Endodermal cell (in vitro differentiated cells): ENCODE data around the gene ZP4. TPM values are rescaled to one million over a fixed set of nuclear protein-coding genes. Genes with fewer than 3 reads are reported as not detected.

Source experiments
- DNase-seq: peaks from one replicate; pipeline ENCODE4 v3.0.0-alpha.2; 2017
- H3K27ac ChIP-seq: 2 replicates; pipeline ENCODE4 v1.5.1; 2013; ENCODE audit warnings: mild to moderate bottlenecking, low read depth, low read length, moderate library complexity
- H3K27me3 ChIP-seq: 2 replicates; pipeline ENCODE4 v1.6.1; 2013; ENCODE audit warnings: mild to moderate bottlenecking, low read length, moderate library complexity; ENCODE audit not compliant: insufficient read depth, control insufficient read depth, poor library complexity, severe bottlenecking
- H3K36me3 ChIP-seq: 2 replicates; pipeline ENCODE4 v1.7.0; 2013; ENCODE audit warnings: mild to moderate bottlenecking, low read length, moderate library complexity; ENCODE audit not compliant: control insufficient read depth, insufficient read depth
- H3K4me1 ChIP-seq: one replicate; pipeline ENCODE4 v1.7.0; 2013; ENCODE audit warnings: low read length; ENCODE audit not compliant: control insufficient read depth, insufficient read depth
- H3K4me3 ChIP-seq: 2 replicates; pipeline ENCODE4 v1.5.1; 2013; ENCODE audit warnings: mild to moderate bottlenecking, low read length, moderate library complexity
- H3K9ac ChIP-seq: 2 replicates; pipeline ENCODE4 v1.6.1; 2013; ENCODE audit warnings: mild to moderate bottlenecking, low read length, moderate library complexity; ENCODE audit not compliant: poor library complexity, severe bottlenecking; ENCODE audit errors: extremely low read depth
- H3K9me3 ChIP-seq: 2 replicates; pipeline ENCODE4 v1.6.1; 2013; ENCODE audit warnings: mild to moderate bottlenecking, low read length, moderate library complexity; ENCODE audit not compliant: control insufficient read depth
- H3K27ac Mint-ChIP-seq: 2 replicates; pipeline ENCODE4 v1.8.0; 2020; ENCODE audit warnings: mixed read lengths
- H3K27me3 Mint-ChIP-seq: 2 replicates; pipeline ENCODE4 v1.8.0; 2021; ENCODE audit warnings: mild to moderate bottlenecking, mixed read lengths; ENCODE audit not compliant: insufficient read depth
- H3K36me3 Mint-ChIP-seq: 2 replicates; pipeline ENCODE4 v1.8.0; 2020; ENCODE audit warnings: low read depth, mixed read lengths
- H3K4me1 Mint-ChIP-seq: 2 replicates; pipeline ENCODE4 v1.8.0; 2020; ENCODE audit warnings: mixed read lengths
- H3K4me3 Mint-ChIP-seq: 2 replicates; pipeline ENCODE4 v1.8.0; 2020; ENCODE audit warnings: mild to moderate bottlenecking, moderate library complexity, mixed read lengths
- H3K9me3 Mint-ChIP-seq: 2 replicates; pipeline ENCODE4 v1.8.0; 2020; ENCODE audit warnings: mild to moderate bottlenecking, mixed read lengths
- WGBS, 2 experiments: methylation state at CpG; one replicate each; pipeline versions ENCODE4 v1.1.5 to v1.1.7; 2013; ENCODE audit warnings: missing lambda C conversion rate in 2 of 2, mixed read lengths in 1 of 2; ENCODE audit not compliant: insufficient coverage in 1 of 2, insufficient read length in 1 of 2; 5-methylcytosine and 5-hydroxymethylcytosine counted together
- total RNA-seq, 2 donors: library from RNA; stranded (reverse); fragmentation: NEBNext Ultra II Directional in 1 of 2; extraction: Animal tissue kit (Norgen Biotek cat#: 25700) in 1 of 2; gene quantifications; 2 replicates in 1 of 2; 3 replicates in 1 of 2; pipeline ENCODE4 v1.2.1, GENCODE V29; 2021
- TF ChIP-seq, protein P1 (sequence below): fragments of 200-600 bp; sonication (generic); conservative IDR thresholded peaks from 2 replicates; pipeline ENCODE4 v1.5.0; 2021; ENCODE audit warnings: antibody characterized with exemption, mild to moderate bottlenecking

ZP4 gene
- total RNA-seq, 2 donors from 2014 or later, result not detected

GRCh38 chr1:237838904-237839534 is 51.7 kb downstream of the ZP4 start:
- Histone ChIP-seq H3K4me1 (no peaks in the 10 kb centered on the region), H3K27ac (no peak overlapping the region), H3K9ac (no peak overlapping the region), H3K9me3 (no peaks in the 10 kb centered on the region), H3K27me3 (no peaks in the 10 kb centered on the region), H3K36me3 (no peaks in the 10 kb centered on the region), H3K4me3 (no peak overlapping the region)
- H3K27me3 Mint-ChIP-seq, result no peaks in the 10 kb centered on the region
- TF ChIP-seq, protein P1, sequence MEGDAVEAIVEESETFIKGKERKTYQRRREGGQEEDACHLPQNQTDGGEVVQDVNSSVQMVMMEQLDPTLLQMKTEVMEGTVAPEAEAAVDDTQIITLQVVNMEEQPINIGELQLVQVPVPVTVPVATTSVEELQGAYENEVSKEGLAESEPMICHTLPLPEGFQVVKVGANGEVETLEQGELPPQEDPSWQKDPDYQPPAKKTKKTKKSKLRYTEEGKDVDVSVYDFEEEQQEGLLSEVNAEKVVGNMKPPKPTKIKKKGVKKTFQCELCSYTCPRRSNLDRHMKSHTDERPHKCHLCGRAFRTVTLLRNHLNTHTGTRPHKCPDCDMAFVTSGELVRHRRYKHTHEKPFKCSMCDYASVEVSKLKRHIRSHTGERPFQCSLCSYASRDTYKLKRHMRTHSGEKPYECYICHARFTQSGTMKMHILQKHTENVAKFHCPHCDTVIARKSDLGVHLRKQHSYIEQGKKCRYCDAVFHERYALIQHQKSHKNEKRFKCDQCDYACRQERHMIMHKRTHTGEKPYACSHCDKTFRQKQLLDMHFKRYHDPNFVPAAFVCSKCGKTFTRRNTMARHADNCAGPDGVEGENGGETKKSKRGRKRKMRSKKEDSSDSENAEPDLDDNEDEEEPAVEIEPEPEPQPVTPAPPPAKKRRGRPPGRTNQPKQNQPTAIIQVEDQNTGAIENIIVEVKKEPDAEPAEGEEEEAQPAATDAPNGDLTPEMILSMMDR, result no peak
- H3K27ac Mint-ChIP-seq, result no peak overlapping the region
- DNase-seq, result no peak
- H3K9me3 Mint-ChIP-seq, result no peaks in the 10 kb centered on the region
- 91% methylated on average over 6 of the region's 6 CpGs; no CpG with 5 or more reads in 1 of the 2 experiments for WGBS, 2 experiments
- no peaks in the 10 kb centered on the region for H3K4me1 Mint-ChIP-seq
- H3K36me3 Mint-ChIP-seq, result no peaks in the 10 kb centered on the region
- H3K4me3 Mint-ChIP-seq, result no peak overlapping the region

DNA sequence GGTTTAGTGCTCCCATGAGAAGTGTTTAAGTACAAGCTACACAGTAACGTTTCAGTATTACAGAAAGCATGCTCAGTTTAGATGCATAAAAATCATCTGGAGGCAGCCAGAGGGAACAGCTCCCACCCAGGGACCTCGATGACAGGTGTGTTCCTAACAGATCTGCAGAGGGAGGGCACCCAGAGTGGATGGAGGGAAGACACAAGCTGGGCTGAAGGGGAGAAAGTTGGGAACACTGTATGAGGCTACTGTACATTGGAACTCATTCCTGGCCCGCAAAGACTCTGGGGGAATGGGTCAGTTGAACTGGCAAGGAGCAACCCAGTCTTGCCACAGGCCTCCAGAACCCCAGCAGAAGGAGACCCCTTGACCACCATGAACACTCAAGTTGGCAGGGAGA is 52.4 kb downstream of the ZP4 start:
- H3K36me3 ChIP-seq, result no peaks in the 10 kb centered on the region
- Mint-ChIP-seq H3K36me3 (no peaks in the 10 kb centered on the region), H3K9me3 (no peaks in the 10 kb centered on the region), H3K4me1 (no peaks in the 10 kb centered on the region), H3K27me3 (no peaks in the 10 kb centered on the region), H3K27ac (no peak overlapping the region), H3K4me3 (no peak overlapping the region)
- no peak overlapping the region for H3K27ac ChIP-seq
- TF ChIP-seq, protein P1, result no peak
- no peak for DNase-seq
- no peak overlapping the region for H3K9ac ChIP-seq
- no peaks in the 10 kb centered on the region for H3K4me1 ChIP-seq
- no peak overlapping the region for H3K4me3 ChIP-seq
- H3K27me3 ChIP-seq, result no peaks in the 10 kb centered on the region
- no peaks in the 10 kb centered on the region for H3K9me3 ChIP-seq
- WGBS, 2 experiments, result 56 to 94% methylated on average over 2 to 3 of the region's 3 CpGs

GRCh38 chr1:237834461-237834860 is 56.3 kb downstream of the ZP4 start:
- TF ChIP-seq, protein P1, result no peak
- Histone ChIP-seq H3K4me1 (no peaks in the 10 kb centered on the region), H3K9ac (no peak overlapping the region), H3K4me3 (no peak overlapping the region), H3K27me3 (no peaks in the 10 kb centered on the region), H3K27ac (no peak overlapping the region), H3K9me3 (no peaks in the 10 kb centered on the region), H3K36me3 (no peaks in the 10 kb centered on the region)
- no peaks in the 10 kb centered on the region for H3K36me3 Mint-ChIP-seq
- no peak overlapping the region for H3K4me3 Mint-ChIP-seq
- DNase-seq, result no peak
- no peaks in the 10 kb centered on the region for H3K9me3 Mint-ChIP-seq
- WGBS, 2 experiments, result 86 to 96% methylated on average over 1 to 3 of the region's 3 CpGs
- no peaks in the 10 kb centered on the region for H3K4me1 Mint-ChIP-seq
- no peaks in the 10 kb centered on the region for H3K27me3 Mint-ChIP-seq
- no peak overlapping the region for H3K27ac Mint-ChIP-seq
